Lower lobe of right lung (tissue), 2 donors: ENCODE results near the gene SMS. TPM values are rescaled to one million over a fixed set of nuclear protein-coding genes. Genes with fewer than 3 reads are reported as not detected.

ENCODE experiments used
- ATAC-seq, 2 donors: fragments of 200-7000 bp; cut with Tn5 transposase; one replicate each; pipeline ENCODE4 v1.9.1; 2020 to 2022; ENCODE audit warnings: mild to moderate bottlenecking in 2 of 2, moderate library complexity in 2 of 2
- DNase-seq: peaks from one replicate; pipeline ENCODE4 v3.0.0-alpha.2; 2020
- H3K27ac ChIP-seq: fragments of 200-600 bp; one replicate; pipeline ENCODE4 v1.8.0; 2022
- H3K27me3 ChIP-seq: fragments of 200-600 bp; one replicate; pipeline ENCODE4 v1.8.0; 2022; ENCODE audit warnings: low read depth
- H3K36me3 ChIP-seq: fragments of 200-600 bp; one replicate; pipeline ENCODE4 v1.8.0; 2022; ENCODE audit warnings: mild to moderate bottlenecking
- H3K4me1 ChIP-seq: fragments of 200-600 bp; one replicate; pipeline ENCODE4 v1.8.0; 2022
- H3K4me3 ChIP-seq: fragments of 200-600 bp; one replicate; pipeline ENCODE4 v1.8.0; 2022; ENCODE audit warnings: mild to moderate bottlenecking
- H3K9me3 ChIP-seq: fragments of 200-600 bp; one replicate; pipeline ENCODE4 v1.8.0; 2022
- intact Hi-C: fragments of 100-400 bp; cut with DNase I; formaldehyde crosslinking; loops from one replicate; pipeline ENCODE4 v1.11.0; 2022
- total RNA-seq: library from RNA; stranded (reverse); fragmentation: NEBNext Ultra II Directional; extraction: Animal tissue kit (Norgen Biotek cat#: 25700); gene quantifications from one replicate; pipeline ENCODE4 v1.2.1, GENCODE V29; 2021
- TF ChIP-seq, protein P1 (sequence below): fragments of 200-600 bp; IDR thresholded peaks from one replicate; pipeline ENCODE4 v1.8.0; 2022; ENCODE audit warnings: antibody characterized with exemption, mild to moderate bottlenecking
- donor health status: DM: no; HTN: yes; CAD: no; lungs with severe emphysema.

SMS gene
- total RNA-seq, 1 donor from 2014 or later = 53.7 TPM

- intact Hi-C loops = no loop called here
- Histone ChIP-seq H3K36me3 (no peaks in the 10 kb centered on the region), H3K27ac (no peak overlapping the region), H3K4me1 (no peaks in the 10 kb centered on the region), H3K4me3 (no peak overlapping the region), H3K9me3 (no peaks in the 10 kb centered on the region), H3K27me3 (no peaks in the 10 kb centered on the region)
- DNase-seq = no peak
- TF ChIP-seq, protein P1, sequence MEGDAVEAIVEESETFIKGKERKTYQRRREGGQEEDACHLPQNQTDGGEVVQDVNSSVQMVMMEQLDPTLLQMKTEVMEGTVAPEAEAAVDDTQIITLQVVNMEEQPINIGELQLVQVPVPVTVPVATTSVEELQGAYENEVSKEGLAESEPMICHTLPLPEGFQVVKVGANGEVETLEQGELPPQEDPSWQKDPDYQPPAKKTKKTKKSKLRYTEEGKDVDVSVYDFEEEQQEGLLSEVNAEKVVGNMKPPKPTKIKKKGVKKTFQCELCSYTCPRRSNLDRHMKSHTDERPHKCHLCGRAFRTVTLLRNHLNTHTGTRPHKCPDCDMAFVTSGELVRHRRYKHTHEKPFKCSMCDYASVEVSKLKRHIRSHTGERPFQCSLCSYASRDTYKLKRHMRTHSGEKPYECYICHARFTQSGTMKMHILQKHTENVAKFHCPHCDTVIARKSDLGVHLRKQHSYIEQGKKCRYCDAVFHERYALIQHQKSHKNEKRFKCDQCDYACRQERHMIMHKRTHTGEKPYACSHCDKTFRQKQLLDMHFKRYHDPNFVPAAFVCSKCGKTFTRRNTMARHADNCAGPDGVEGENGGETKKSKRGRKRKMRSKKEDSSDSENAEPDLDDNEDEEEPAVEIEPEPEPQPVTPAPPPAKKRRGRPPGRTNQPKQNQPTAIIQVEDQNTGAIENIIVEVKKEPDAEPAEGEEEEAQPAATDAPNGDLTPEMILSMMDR = no peak
- ATAC-seq = no peak
Measured at GRCh38 chrX:21930986-21931385, 9.5 kb upstream of the SMS start.

DNA sequence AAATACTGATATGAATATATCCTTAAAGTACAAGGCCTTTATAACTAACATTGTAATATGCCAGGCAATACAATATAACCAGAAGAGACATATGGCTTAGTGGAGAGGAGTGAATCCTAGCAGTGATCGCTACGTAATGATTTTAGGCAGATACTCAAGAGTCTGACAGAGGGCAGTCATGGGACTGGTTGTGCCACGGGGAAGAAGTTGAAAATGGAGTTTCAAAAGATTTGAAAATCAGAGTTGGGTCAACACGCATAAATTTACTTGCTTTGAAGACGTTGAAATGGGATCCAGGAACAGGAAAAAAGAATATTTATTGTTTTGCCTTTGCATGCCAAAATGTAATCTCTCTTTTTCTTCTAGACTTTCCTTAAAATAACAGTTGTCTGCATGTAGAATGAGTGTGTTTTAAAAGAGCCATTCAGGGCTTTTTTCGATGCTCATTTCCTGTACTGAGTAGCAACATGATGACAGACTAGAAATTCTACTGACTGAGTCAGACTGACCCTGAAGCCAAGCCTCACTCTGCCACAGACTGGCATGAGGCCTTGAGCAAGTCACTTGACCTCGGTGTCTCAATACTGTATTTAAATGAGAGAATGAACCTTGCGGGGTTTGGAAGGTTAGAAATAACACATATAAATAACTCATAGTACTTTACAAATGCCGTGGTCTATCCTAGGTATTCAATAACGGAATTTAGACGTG, 8.1 kb upstream of the SMS start:
- intact Hi-C loops = no loop called here
- no peaks in the 10 kb centered on the region for H3K27me3 ChIP-seq
- H3K4me1 ChIP-seq = no peaks in the 10 kb centered on the region
- H3K36me3 ChIP-seq = no peaks in the 10 kb centered on the region
- no peak overlapping the region for H3K27ac ChIP-seq
- no peak for DNase-seq
- ATAC-seq = peak in 1 of 2 donors; percentile 50
- no peaks in the 10 kb centered on the region for H3K9me3 ChIP-seq
- TF ChIP-seq, protein P1 = no peak
- no peak overlapping the region for H3K4me3 ChIP-seq

DNA sequence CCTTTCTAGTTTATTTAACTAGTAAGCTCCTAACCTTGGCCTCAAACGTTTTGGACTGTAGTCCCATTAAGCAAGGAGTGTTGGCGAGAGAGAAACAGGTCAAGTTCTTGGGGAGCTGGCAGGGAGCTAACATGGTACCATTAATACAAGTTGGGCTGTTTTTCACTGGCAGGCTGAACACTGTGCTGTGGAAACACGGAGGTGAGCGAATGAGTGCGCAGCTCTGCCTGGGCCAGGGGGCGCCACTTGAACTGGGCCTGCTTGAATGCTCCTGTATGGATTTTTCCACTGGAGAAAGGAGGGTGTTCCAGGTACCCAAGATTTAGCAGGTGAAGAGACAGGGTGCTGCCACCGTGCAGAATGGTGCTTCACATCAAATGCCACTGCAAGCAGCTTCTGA, 7.4 kb upstream of the SMS start:
- ATAC-seq (no peak), DNase-seq (no peak)
- no peak overlapping the region for H3K4me3 ChIP-seq
- H3K9me3 ChIP-seq = no peaks in the 10 kb centered on the region
- TF ChIP-seq, protein P1 = no peak
- H3K27ac ChIP-seq = no peak overlapping the region
- intact Hi-C loops = no loop called here
- H3K36me3 ChIP-seq = no peaks in the 10 kb centered on the region
- no peaks in the 10 kb centered on the region for H3K4me1 ChIP-seq
- no peaks in the 10 kb centered on the region for H3K27me3 ChIP-seq

DNA sequence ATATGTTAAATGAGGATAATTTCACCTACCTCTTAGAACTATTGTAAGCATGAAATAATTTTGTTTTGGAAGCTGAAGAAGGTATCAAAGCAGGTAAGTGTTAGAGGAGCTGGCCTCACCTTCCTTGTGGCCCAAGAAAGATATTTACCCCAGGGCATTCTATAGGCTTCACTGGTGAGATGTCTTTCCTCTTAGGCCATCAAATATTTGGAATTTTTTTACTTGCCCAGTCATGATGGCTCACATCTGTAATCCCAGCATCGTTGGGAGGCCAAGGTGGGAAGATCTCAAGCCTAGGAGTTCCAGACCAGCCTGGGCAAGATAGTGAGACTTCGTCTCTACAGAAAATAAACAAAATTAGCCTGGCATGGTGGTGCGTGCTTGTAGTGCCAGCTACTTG, 6.1 kb upstream of the SMS start:
- no peak for ATAC-seq
- intact Hi-C loops = no loop called here
- no peaks in the 10 kb centered on the region for H3K27me3 ChIP-seq
- H3K9me3 ChIP-seq = no peaks in the 10 kb centered on the region
- no peaks in the 10 kb centered on the region for H3K4me1 ChIP-seq
- H3K27ac ChIP-seq = no peak overlapping the region
- TF ChIP-seq, protein P1 = no peak
- no peak overlapping the region for H3K4me3 ChIP-seq
- DNase-seq = no peak
- H3K36me3 ChIP-seq = no peaks in the 10 kb centered on the region

- no peak for ATAC-seq
- no peak for DNase-seq
- H3K4me1 ChIP-seq = no peaks in the 10 kb centered on the region
- TF ChIP-seq, protein P1 = no peak
- peak overlapping the region; percentile 76 for H3K27ac ChIP-seq
- H3K27me3 ChIP-seq = no peaks in the 10 kb centered on the region
- intact Hi-C loops = no loop called here
- peak overlapping the region; percentile 54 for H3K4me3 ChIP-seq
- no peaks in the 10 kb centered on the region for H3K36me3 ChIP-seq
- H3K9me3 ChIP-seq = no peaks in the 10 kb centered on the region
Measured at GRCh38 chrX:21939906-21940305, 603 bp upstream of the SMS start.
